Stimulated activated CD4-positive, alpha-beta T cell treated with anti-CD3 and anti-CD28 coated beads, Interleukin-15, amount 100 ng/mL, for 48 hours (primary cell): ENCODE measurements around the gene UGDH.
A peak's percentile ranks its signal among the peaks of the same experiment; 100 is the strongest.
"Not testable (repeated sequence)": the region's sequence is repeated elsewhere in the genome, so short reads cannot be mapped to it uniquely, and the experiment has no call there.

Source experiments
- DNase-seq, 2 donors: peaks; one replicate each; pipeline ENCODE4 v3.0.0-alpha.2; 2020; ENCODE audit warnings: low read depth in 2 of 2

Gene UGDH

DNA sequence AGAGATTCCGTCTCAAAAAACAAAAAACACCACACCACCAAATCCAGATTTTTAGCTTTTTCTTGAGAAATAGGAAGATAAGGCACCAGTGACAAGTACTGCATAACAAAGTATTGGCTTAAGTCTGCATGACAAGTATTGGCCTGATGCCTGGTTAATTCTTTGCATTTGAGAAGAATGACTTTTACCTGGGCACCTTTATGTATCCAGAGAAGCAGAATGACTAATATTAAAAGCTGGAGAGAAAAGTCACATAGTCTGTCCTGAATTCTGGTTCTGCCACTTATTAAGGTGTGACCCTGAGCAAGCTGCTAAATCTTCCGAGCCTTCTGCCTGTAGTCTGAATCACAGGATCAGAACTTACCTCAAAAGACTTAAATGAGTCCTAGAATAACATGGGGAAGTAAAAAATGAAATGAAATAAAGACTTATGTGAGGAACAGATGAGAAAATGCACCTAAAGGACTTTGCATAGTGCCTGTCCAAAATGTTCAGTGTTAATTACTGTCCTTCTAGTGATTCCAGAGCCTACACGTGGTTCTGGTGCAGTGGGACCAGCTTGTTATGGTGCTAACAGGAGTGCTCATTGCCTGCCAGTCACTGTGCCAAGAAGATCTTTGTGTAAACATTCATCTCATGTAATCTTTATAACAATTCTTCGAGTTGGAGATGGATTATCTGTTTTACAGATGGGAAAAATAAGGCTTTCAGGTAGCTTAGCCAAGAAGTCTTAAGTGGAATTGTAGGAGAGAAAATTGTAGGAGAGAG lies 31.6 kb downstream of the UGDH start:
- DNase-seq: no peak

- DNase-seq: no peak
Measured at GRCh38 chr4:39494354-39494753, 32.9 kb downstream of the UGDH start.

GRCh38 chr4:39490322-39490721 lies 36.9 kb downstream of the UGDH start:
- no peak for DNase-seq

DNA sequence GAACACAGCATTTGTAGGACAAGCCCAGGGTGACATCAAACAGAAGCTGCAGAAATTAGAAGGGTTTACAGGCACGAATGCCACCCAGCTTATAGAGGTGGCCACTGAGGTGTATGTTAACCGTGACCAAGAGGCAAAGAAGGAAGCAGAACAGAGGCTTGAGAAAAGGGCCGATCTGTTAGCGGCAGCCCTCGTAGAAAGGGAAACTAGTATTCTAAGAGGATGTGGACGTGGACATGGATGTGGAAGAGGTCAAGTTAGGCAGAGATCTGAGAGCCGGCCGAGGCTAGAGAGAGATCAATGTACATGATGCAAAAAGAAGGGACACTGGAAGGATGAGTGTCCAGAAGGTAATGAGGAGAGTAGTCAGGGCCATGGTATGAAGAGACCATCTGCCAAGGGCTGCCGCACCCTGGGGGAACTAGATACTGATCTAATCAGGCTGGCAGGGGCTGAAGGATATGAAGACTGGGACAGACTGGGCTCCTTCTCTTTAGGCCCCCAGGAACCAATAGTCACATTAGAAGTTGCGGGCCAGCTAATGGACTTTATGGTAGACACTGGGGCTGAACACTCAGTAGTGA lies 40.9 kb downstream of the UGDH start:
- no peak for DNase-seq

DNA sequence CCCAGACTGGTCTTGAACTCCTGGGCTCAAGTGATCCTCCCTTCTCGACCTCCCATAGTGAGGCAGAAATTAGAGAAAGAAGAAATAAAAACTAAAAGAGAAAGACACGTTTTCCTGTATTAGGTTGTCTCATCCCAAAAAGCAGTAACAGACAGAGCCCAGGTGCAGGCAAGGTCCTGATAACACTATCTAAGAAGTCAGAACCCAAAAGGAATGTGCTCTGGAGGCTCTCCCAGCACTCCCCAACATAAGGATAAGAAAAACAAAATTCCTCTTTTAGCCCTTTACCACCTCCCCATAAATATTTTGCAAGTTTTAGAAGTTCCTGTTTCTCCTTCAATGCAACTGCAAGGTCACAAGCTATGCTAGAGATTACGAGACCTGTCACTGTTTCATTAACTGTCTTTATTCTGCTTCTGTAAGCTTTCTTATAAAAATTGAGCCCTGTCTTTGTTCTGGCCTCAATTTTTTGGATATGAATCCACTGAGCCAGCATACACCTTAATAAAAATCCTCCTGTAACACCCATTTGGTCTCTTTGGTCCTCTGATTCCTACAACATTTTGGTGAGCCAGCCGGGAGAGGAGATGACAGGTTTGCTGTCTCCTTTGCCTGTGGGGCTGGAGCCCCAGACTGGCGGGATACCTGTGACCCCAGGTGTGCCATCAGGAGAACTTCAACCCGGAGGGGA lies 42.5 kb downstream of the UGDH start:
- no peak for DNase-seq

DNA sequence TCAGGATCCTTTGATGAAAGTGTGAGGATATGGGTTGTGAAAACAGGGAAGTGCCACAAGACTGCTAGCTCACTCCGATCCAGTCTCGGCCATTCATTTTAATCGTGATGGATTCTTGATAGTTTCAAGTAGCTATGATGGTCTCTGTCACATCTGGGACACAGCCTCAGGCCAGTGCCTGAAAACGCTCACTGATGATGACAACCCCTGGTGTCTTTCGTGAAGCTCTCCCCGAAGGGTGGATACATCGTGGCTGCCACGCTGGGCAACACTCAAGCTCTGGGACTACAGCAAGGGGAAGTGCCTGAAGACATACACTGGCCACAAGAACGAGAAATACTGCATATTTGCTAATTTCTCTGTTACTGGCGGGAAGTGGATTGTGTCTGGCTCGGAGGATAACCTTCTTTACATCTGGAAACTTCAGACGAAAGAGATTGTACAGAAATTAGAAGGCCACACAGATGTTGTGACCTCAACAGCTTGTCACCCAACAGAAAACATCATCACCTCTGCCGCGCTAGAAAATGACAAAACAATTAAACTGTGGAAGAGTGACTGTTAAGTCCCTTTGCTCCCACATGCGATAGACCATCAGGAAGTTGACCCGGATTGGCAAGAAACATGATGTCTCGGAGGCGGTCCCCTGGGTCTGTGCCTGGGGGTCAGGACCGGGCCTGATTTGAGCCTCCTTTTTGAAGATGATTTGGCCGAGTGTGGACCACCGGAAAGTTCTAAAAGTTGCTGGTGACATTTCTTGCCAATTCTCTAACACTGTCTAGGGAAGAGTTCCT lies 46.1 kb downstream of the UGDH start:
- DNase-seq: no peak

GRCh38 chr4:39480251-39480650 lies 47.0 kb downstream of the UGDH start:
- no peak for DNase-seq

GRCh38 chr4:39476187-39476895 lies 50.9 kb downstream of the UGDH start:
- DNase-seq: no peak

DNA sequence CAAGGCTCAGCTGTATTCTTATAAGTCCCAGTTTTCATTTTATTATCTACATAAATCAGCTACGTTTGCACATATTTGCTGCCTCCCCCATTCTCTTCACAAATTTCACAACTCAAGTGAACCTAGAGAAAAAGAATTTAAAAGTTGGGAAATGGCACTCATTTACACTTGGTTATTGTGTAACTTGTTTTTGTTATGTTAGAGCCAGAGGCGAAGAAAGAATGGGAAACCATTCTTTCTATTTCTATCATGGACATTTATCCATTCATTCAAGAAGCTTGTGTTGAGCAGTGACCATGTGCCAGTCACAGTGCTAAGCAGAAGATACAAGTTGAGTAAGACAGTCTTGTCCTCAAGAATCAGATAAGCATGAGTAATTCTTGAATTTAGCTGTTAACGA lies 54.8 kb downstream of the UGDH start:
- no peak for DNase-seq

DNA sequence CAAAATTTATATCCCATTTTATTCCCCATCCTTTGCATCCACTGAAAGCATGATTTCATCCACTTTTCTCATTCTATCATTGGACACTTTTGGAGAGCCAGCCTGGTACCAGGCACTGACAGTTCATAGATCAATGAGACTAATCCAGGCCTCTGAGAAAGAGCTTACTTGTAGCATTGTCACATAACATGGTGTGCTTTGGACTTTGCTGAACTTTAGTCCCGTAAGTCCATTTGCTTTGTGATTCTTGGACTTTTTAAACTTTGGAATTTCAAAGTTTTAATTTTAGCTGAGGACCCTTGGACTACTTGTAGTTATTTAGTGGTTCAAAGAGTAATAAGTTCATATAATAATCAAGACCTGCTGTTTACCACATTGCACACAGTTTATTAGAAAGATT lies 56.8 kb downstream of the UGDH start:
- no peak for DNase-seq

DNA sequence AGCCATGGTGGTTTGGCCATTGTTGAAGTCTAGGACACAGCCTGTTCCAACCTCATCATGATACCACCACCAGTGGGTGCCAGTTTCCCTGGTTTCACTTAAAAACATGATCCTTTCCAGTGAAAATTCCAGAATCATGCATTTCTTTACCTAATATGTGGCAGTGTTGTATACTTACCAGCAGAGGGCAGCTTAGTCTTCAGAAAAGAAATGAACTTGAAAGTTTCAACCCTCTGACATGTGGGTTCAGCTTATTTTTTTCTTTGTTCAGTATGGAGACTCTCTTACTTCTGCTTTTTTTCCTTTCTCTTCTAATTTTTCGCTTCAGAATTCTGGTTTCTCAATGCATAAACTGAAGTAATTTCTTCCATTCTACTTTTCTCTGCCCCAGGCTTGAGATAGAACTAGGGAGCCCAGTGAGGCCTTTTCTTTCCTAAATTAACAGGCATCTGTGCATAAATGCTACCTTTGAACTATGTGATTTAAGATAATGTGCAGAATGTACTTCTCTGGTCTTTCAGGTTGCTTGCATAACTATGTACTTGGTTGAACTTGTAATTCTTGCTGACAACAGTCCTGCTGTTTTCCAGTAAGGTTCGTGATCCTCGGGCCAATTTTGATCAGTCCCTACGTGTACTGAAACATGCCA lies 57.7 kb downstream of the UGDH start:
- no peak for DNase-seq

- no peak for DNase-seq
Measured at GRCh38 chr4:39467464-39467863, 59.8 kb downstream of the UGDH start.

GRCh38 chr4:39466747-39467146 lies 60.5 kb downstream of the UGDH start:
- no peak for DNase-seq

- DNase-seq: no peak
Measured at GRCh38 chr4:39464886-39465501, 62.2 kb downstream of the UGDH start.

DNA sequence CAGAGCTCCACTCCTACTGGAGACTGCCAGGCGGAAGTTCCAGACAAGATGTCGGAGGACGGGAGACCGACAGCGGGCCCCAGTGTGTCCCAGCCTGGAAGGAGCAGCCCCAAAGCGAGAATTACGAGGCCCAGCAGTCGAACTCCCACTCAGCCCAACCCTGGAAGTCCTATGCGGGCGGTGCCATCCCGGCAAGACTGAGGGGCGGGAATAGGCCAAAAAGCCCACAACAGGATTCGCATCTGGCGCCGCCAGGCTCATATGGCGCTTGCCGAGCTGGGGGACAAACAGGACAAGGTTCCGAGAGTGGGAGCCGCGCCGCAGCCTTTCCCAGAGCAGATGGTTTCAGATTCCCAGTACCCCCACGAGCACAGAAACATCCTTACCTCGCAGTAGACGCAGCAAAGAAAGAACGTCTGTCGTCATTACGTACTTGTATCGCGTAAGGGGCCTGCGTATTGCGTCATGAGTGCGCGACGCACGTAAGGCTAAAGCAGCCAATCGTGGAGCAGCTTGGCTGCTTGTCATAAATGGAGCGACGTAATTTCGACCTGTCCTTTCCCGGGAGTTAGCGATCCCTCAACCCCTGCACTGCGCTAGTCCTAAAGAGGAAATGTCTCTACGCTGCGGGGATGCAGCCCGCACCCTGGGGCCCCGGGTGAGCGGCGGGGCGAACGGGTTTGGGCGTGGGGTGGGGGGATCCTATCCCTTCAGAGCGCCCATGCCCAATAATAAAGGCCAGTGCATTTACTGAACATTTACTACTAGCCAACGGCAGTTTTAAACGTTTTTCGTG lies 68.5 kb downstream of the UGDH start, which contains the start of the genes LIAS and RPL9:
LIAS (plus strand) TSS at position 552 of the 796 bp plus-strand sequence; CDS start at position 614, 62 bp downstream.
RPL9 (minus strand) TSS at position 418 of the 796 bp plus-strand sequence. CDS start 483 bp downstream, outside the sequence.
- peak; percentile 90 for DNase-seq

- not testable (repeated sequence) for DNase-seq
Measured at GRCh38 chr4:39458161-39458504, 69.1 kb downstream of the UGDH start.

DNA sequence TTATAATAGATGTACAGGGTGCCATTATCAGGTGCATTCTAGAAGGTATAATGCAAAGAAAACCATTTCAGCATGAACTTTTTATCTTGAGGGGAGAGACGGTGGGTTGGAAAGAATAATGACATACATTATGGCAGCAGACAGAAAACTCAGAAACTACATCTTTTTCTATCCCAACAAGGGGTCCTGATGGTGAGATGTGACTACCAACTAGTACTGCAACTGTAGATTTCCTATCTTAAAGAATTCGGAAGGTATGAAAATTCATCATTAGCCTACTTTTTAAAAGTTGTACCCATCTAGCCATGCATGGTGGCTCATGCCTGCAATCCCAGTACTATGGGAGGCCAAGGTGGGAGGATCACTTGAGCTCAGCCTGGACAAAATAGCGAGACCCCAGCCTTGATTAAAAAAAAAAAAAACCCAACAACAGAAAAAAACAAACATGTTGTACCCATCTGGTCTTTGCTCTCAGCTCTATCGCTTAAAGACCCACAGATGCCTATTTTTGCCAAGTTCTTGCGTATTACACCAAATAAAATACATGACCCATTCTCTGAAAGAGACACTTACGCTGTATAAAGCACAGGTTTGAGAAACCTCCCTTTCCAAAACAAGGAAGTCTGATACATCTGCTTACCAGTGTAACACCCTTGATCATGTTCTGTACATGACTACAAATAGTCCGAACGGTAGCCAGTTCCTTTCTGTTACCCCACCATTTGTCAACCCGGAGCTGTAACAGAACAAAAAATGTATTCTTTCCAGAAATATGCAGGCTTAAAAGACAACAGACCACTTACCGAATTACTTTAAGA lies 70.1 kb downstream of the UGDH start:
- no peak for DNase-seq

GRCh38 chr4:39455486-39455885 lies 71.8 kb downstream of the UGDH start:
- DNase-seq: no peak

DNA sequence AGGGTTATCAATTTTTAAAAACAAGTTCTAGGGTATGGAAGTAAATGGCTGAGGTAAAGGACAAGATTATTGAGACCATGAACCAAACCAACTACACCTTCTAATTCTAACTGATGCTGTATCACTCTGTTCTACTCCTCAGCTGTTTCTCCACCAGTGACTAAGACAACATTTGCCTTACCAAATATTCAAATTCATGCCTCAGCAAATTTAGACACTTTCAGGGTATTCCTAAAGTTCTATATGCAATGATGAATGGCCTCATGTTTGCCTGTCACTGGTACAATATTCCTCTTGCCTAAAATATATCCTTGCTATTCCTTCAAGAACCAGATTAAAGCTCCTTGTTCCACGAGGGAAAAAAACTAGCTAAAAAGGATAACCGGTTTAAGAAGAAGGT lies 73.5 kb downstream of the UGDH start:
- DNase-seq: no peak
